Brain microvascular endothelial cell (primary cell): ENCODE measurements around the gene UCK2.

Experiments
- DNase-seq: peaks from one replicate; pipeline ENCODE4 v3.0.0-alpha.2; 2020
- H3K27ac ChIP-seq: fragments of 250-450 bp; sonication (Bioruptor Pico); 2 replicates; pipeline ENCODE4 v1.5.1; 2020; ENCODE audit warnings: mild to moderate bottlenecking, moderate library complexity
- H3K27me3 ChIP-seq: fragments of 250-450 bp; sonication (Bioruptor Pico); replicated peaks from 2 replicates; pipeline ENCODE4 v1.5.1; 2020; ENCODE audit warnings: mild to moderate bottlenecking
- H3K36me3 ChIP-seq: fragments of 250-450 bp; sonication (Bioruptor Pico); replicated peaks from 2 replicates; pipeline ENCODE4 v1.5.1; 2020; ENCODE audit warnings: mild to moderate bottlenecking
- H3K4me3 ChIP-seq: 2 replicates; pipeline ENCODE4 v1.5.1; 2011; ENCODE audit warnings: low read depth, mild to moderate bottlenecking, control low read depth, low read length, moderate library complexity
- CTCF ChIP-seq: IDR thresholded peaks from 2 replicates; pipeline ENCODE4 v1.5.1; 2011; ENCODE audit warnings: low read depth, mild to moderate bottlenecking, moderate library complexity, low read length, control low read depth, inconsistent platforms; ENCODE audit errors: missing control alignments
- in situ Hi-C: cut with HindIII; loops from 2 replicates; pipeline ENCODE4 v1.10.0; 2017; ENCODE audit warnings: low sequenced_read_pairs, low pct_ligation_motif_present

Gene UCK2

GRCh38 chr1:165858364-165858823 is 31.0 kb downstream of the UCK2 start:
- Histone ChIP-seq H3K36me3 (no peaks in the 10 kb centered on the region), H3K27me3 (no peaks in the 10 kb centered on the region), H3K27ac (no peak overlapping the region), H3K4me3 (no peak overlapping the region)
- no peak for TF ChIP-seq CTCF
- in situ Hi-C loops: no loop called here
- no peak for DNase-seq

GRCh38 chr1:165858967-165859845 is 31.8 kb downstream of the UCK2 start:
- TF ChIP-seq CTCF: no peak
- H3K4me3 ChIP-seq: no peak overlapping the region
- in situ Hi-C loops: no loop called here
- no peak overlapping the region for H3K27ac ChIP-seq
- DNase-seq: no peak
- no peaks in the 10 kb centered on the region for H3K36me3 ChIP-seq
- no peaks in the 10 kb centered on the region for H3K27me3 ChIP-seq

GRCh38 chr1:165860065-165860464 is 32.7 kb downstream of the UCK2 start:
- in situ Hi-C loops: no loop called here
- no peak overlapping the region for H3K27ac ChIP-seq

GRCh38 chr1:165861911-165862310 is 34.5 kb downstream of the UCK2 start:
- Histone ChIP-seq H3K27me3 (no peaks in the 10 kb centered on the region), H3K27ac (no peak overlapping the region), H3K4me3 (no peak overlapping the region), H3K36me3 (no peaks in the 10 kb centered on the region)
- TF ChIP-seq CTCF: no peak
- in situ Hi-C loops: no loop called here
- no peak for DNase-seq

More at GRCh38 chr1:165860065-165860464, 32.7 kb downstream of the UCK2 start:
- Histone ChIP-seq H3K4me3 (no peak overlapping the region), H3K36me3 (no peaks in the 10 kb centered on the region), H3K27me3 (no peaks in the 10 kb centered on the region)
- no peak for TF ChIP-seq CTCF
- DNase-seq: no peak

GRCh38 chr1:165862448-165862847 is 35.0 kb downstream of the UCK2 start:
- in situ Hi-C loops: no loop called here
- no peak for DNase-seq
- no peak overlapping the region for H3K27ac ChIP-seq
- no peak overlapping the region for H3K4me3 ChIP-seq
- no peaks in the 10 kb centered on the region for H3K36me3 ChIP-seq
- H3K27me3 ChIP-seq: no peaks in the 10 kb centered on the region
- no peak for TF ChIP-seq CTCF
